Ascending aorta (tissue), 2 donors: ENCODE data around the gene NBEA. TPM values are rescaled to one million over a fixed set of nuclear protein-coding genes. Genes with fewer than 3 reads are reported as not detected.

Experiments used
- DNase-seq, 2 donors: peaks; one replicate each; pipeline ENCODE4 v3.0.0-alpha.2; 2019; ENCODE audit warnings: low spot score in 2 of 2
- H3K27ac ChIP-seq, 2 donors: fragments of 200-600 bp; sonication (generic); one replicate each; pipeline ENCODE4 v1.5.1; 2016 to 2017; ENCODE audit warnings: mild to moderate bottlenecking in 1 of 2
- H3K27me3 ChIP-seq: fragments of 200-600 bp; sonication (generic); one replicate; pipeline ENCODE4 v1.5.1; 2017
- H3K36me3 ChIP-seq, 2 donors: fragments of 200-600 bp; sonication (generic); one replicate each; pipeline ENCODE4 v1.5.1; 2016
- H3K4me1 ChIP-seq, 2 donors: fragments of 200-600 bp; sonication (generic); one replicate each; pipeline ENCODE4 v1.5.1; 2016 to 2017; ENCODE audit warnings: mild to moderate bottlenecking in 1 of 2
- H3K4me3 ChIP-seq, 2 donors: fragments of 200-600 bp; sonication (generic); one replicate each; pipeline ENCODE4 v1.5.1; 2016 to 2017; ENCODE audit warnings: mild to moderate bottlenecking in 1 of 2
- H3K9me3 ChIP-seq, 2 donors: fragments of 200-600 bp; sonication (generic); one replicate each; pipeline ENCODE4 v1.5.1; 2016
- CTCF ChIP-seq, 3 experiments: fragments of 200-600 bp in 2 of 3; fragments of 450-650 bp in 1 of 3; sonication (generic) in 2 of 3; IDR thresholded peaks; one replicate each; pipeline ENCODE4 v1.5.1; 2016 to 2019; ENCODE audit warnings: antibody characterized with exemption in 3 of 3, mild to moderate bottlenecking in 1 of 3, moderate library complexity in 1 of 3
- intact Hi-C: fragments of 100-400 bp; cut with DNase I; formaldehyde crosslinking; loops from one replicate; pipeline ENCODE4 v1.15.1; 2023
- total RNA-seq: library from RNA; depleted of rRNA; stranded (reverse); fragments of >200 nt; gene quantifications from one replicate; pipeline ENCODE4 v1.1.0, GENCODE V29; 2016

NBEA gene
- total RNA-seq, 1 donor from 2014 or later, result 1.6 TPM

GRCh38 chr13:35238274-35238673 is 296.2 kb downstream of the NBEA start:
- no peaks in the 10 kb centered on the region for H3K36me3 ChIP-seq
- no peak for TF ChIP-seq CTCF (IDR thresholded peaks at IDR 0.05)
- no peak overlapping the region for H3K27ac ChIP-seq
- H3K27me3 ChIP-seq, result no peaks in the 10 kb centered on the region
- H3K4me3 ChIP-seq, result no peak overlapping the region
- intact Hi-C loops, result no loop called here
- no peak for DNase-seq
- H3K9me3 ChIP-seq, result no peaks in the 10 kb centered on the region
- no peaks in the 10 kb centered on the region for H3K4me1 ChIP-seq

GRCh38 chr13:35252536-35253205 is 310.6 kb downstream of the NBEA start:
- no peak overlapping the region for H3K27ac ChIP-seq
- no peak overlapping the region for H3K4me3 ChIP-seq
- H3K4me1 ChIP-seq, result no peaks in the 10 kb centered on the region
- no peaks in the 10 kb centered on the region for H3K9me3 ChIP-seq
- H3K36me3 ChIP-seq, result peaks cover 5 to 11% of the 10 kb centered on the region in 2 donors
- intact Hi-C loops, result no loop called here
- no peak for DNase-seq
- TF ChIP-seq CTCF (IDR thresholded peaks at IDR 0.05), result no peak
- H3K27me3 ChIP-seq, result no peaks in the 10 kb centered on the region

- no peak for TF ChIP-seq CTCF (IDR thresholded peaks at IDR 0.05)
- no peaks in the 10 kb centered on the region for H3K9me3 ChIP-seq
- peaks cover 5 to 11% of the 10 kb centered on the region in 2 donors for H3K36me3 ChIP-seq
- intact Hi-C loops, result no loop called here
- no peaks in the 10 kb centered on the region for H3K27me3 ChIP-seq
- H3K4me3 ChIP-seq, result no peak overlapping the region
- no peaks in the 10 kb centered on the region for H3K4me1 ChIP-seq
- H3K27ac ChIP-seq, result no peak overlapping the region
- no peak for DNase-seq
Measured at GRCh38 chr13:35255241-35255640, 313.2 kb downstream of the NBEA start.

- no peak for DNase-seq
- Histone ChIP-seq H3K27ac (no peak overlapping the region), H3K4me1 (no peaks in the 10 kb centered on the region), H3K9me3 (no peaks in the 10 kb centered on the region), H3K27me3 (no peaks in the 10 kb centered on the region), H3K36me3 (peaks cover 1 to 2% of the 10 kb centered on the region in 2 donors), H3K4me3 (no peak overlapping the region)
- no peak for TF ChIP-seq CTCF (IDR thresholded peaks at IDR 0.05)
- intact Hi-C loops, result no loop called here
Measured at GRCh38 chr13:35256459-35257148, 314.5 kb downstream of the NBEA start.

- Histone ChIP-seq H3K27ac (no peak overlapping the region), H3K36me3 (no peaks in the 10 kb centered on the region), H3K4me1 (no peaks in the 10 kb centered on the region), H3K27me3 (no peaks in the 10 kb centered on the region), H3K9me3 (peaks cover 0 to 6% of the 10 kb centered on the region in 2 donors), H3K4me3 (no peak overlapping the region)
- DNase-seq, result no peak
- intact Hi-C loops, result no loop called here
- no peak for TF ChIP-seq CTCF (IDR thresholded peaks at IDR 0.05)
Measured at GRCh38 chr13:35260316-35260715, 318.2 kb downstream of the NBEA start.
